ENCODE measurements around the gene IL17REL. TPM values are rescaled to one million over a fixed set of nuclear protein-coding genes. Genes with fewer than 3 reads are reported as not detected.

IL17REL gene
- not detected in 2 replicates for total RNA-seq

DNA sequence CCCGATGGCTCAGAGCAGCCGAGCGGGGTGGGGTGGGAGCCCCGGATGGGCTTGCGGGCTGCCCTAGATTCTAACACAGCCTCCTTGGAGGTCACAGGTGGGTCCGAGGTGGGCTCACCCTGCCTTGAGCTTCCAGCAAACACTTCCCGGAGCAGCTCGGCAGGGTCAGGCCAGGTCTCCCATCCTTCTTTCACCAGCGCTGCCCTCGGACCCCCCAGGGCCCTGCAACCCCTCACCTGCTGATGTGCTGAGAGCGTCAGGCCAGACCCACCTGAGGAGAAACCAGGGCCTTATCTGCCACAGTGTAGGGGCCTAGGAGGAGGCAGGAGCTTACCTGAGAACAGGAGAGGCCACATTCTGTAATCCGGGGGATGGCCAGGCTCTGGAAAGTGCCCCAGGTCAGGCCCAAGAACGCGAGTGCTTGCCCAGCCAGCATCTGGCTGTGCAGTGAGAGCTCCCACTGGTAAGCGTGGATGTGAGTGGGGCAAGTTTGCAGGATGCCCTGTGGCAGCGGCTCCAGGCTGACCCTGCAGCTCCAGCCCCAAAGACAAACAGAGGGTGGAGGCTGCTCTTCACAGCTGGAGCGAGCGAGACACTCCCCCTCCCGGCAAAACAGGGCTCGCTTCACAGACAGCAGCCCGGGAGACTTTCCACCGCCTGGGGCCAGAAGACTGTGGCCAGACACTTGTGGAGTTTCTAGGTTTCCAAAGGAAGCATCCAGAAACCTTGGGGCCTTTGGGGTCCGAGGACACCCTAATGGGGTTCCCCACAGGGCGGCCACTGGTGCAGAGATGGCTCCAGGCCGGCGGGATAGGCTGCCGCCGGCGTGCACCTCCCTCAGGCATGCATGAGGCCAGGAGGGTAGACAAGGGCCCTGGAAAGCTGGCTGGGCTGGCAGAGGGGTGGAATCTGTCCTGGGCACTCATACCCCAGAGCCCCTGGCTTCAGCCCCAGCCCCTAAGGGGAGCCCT lies at the start of gene IL17REL:
Gene IL17REL (minus strand): TSS at position 555 of the 971 bp plus-strand sequence. CDS start 119 bp downstream, at position 436.

DNA sequence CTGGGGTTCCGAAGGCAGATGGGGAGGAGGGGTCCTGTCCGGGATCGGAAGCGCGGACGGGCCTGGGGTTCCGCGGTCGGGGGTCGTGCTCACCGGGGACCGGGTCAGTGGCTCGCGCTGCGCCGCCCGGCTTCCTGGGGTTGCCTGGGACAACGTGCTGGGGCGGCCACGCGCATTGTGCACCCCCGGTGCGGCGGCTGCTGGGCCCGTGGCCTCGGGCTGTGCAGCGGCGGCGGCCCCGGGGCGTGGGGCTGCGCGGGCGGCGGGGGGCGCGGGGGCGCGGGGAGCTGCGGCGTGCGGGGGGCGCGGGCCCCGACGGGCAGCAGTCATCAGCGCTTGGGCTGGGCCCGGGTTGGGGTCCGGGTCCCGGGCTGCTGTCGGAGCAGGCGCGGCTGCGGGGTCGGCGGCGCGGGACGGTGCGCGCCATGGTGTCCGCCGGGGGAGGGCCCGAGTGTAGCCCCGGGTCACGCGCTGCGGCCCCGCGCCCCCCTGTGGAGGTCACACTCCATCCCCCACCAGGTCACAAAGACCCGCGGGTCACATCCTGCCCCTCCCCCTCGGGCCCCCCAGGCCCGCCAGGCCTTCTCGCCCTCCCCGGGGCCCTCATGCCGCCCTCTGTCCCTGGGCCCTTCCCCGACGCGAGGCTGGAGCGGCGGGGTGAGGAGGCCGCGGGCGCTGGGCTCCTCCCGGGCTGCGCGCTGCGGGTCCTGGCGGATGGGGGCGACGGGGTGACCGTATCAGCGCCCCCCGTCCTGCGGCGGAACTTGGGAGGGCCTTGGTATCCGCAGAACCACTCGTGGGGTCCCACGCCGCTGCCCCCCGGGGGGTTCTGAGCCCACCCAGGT lies 45.7 kb upstream of the IL17REL start, which contains the start of gene TTLL8:
Gene TTLL8 (minus strand): TSS at position 238 of the 845 bp plus-strand sequence.

GRCh38 chr22:49960159-49961004 lies 52.2 kb downstream of the IL17REL start, which contains the start of gene PIM3:
Gene PIM3 (plus strand): TSS chr22:49960772. CDS start chr22:49960948, 176 bp downstream.

Other genes with a start within 250 kb of the IL17REL start
- 16.0 and 29.1 TPM in 2 replicates for gene BRD1, start 184.9 kb downstream of the IL17REL start, total RNA-seq
- 11.7 and 14.4 TPM in 2 replicates for gene ZBED4, start 158.9 kb downstream of the IL17REL start, total RNA-seq
- 31.3 and 35.4 TPM in 2 replicates for gene ALG12, start 94.3 kb downstream of the IL17REL start, total RNA-seq
- gene CRELD2, start 94.1 kb downstream of the IL17REL start, total RNA-seq = 47.1 and 88.0 TPM in 2 replicates
- gene PIM3, start 52.0 kb downstream of the IL17REL start, total RNA-seq = 45.0 and 64.2 TPM in 2 replicates
- gene TTLL8, start 45.5 kb upstream of the IL17REL start, total RNA-seq = not detected in 2 replicates
- gene MLC1, start 72.7 kb upstream of the IL17REL start, total RNA-seq = 0.08 TPM in 1 of 2 replicates, not detected in the other
- 0.91 and 3.0 TPM in 2 replicates for gene MOV10L1, start 77.2 kb upstream of the IL17REL start, total RNA-seq
- 0.65 and 1.8 TPM in 2 replicates for gene PANX2, start 158.0 kb upstream of the IL17REL start, total RNA-seq
- gene TRABD, start 173.1 kb upstream of the IL17REL start, total RNA-seq = 34.1 and 35.3 TPM in 2 replicates
- 27.9 and 28.1 TPM in 2 replicates for gene SELENOO, start 188.2 kb upstream of the IL17REL start, total RNA-seq
- 19.8 and 26.9 TPM in 2 replicates for gene TUBGCP6, start 232.3 kb upstream of the IL17REL start, total RNA-seq
- 15.4 and 43.7 TPM in 2 replicates for gene HDAC10, start 238.5 kb upstream of the IL17REL start, total RNA-seq
- gene MAPK12, start 248.9 kb upstream of the IL17REL start, total RNA-seq = 27.3 and 28.2 TPM in 2 replicates

Measured in epithelial cell of alveolus of lung (primary cell).